Endometrium (tissue), 2 donors: ENCODE measurements around the gene KLHDC7A.
A peak's percentile ranks its signal among the peaks of the same experiment; 100 is the strongest.

Experiments used
- FAIRE-seq: peaks from 2 replicates; lab custom pipeline; 2012; peaks lifted over from hg19 to GRCh38; lab: Jason Lieb, UNC
- donor health status: control.
- donor health status: control.

Gene KLHDC7A

DNA sequence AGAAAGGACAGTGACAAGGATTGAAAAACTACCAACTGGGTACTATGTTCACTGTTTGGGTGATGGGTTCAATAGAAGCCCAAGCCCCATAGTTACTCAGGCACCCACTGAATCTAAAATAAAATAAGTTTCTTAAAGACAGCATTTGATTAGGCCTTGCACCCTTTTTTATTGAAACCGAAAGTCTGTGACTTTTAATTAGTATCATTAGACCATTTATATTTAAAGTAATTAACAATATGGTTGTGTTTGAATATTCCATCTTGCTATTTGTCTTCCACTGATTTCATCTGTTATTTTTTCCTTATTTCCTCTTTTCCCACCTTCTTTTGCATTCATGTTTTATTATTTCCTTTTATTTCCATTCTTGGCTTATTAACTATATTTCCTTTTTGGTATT lies 27.4 kb downstream of the KLHDC7A start:
- no peak for FAIRE-seq

DNA sequence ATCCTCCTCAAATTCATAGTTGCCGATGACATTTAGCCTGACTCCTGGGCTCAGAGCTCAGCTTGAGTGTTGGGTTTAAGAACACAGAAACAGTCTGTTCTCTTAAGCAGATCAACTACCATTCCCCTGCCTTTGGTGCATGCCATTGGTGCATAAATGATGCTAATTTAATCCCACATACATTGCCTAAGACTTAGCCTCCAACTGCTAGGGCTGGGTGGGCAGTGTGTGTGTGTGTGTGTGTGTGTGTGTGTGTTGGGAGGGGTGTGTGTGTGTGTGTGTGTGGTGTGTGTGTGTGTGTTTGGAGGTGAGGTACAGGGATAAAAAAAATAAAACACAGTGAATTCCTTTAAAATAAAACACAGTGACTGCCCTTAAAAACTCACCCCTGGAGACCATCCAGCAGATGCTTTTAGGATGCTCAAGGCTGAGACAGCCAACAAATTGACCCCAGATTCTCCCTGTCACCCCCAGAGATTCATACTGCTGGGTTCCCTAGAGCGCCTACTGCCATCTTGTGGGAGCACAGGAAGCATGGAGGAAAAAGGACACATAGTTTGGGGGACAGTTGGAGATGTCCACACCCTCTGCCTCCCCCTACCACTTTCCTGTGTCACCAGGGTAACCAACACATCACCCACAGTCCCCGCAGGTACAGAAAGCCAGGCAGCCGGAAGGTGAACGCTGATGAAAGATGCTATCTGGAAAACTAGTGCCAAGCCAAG lies 30.6 kb downstream of the KLHDC7A start:
- FAIRE-seq = no peak

DNA sequence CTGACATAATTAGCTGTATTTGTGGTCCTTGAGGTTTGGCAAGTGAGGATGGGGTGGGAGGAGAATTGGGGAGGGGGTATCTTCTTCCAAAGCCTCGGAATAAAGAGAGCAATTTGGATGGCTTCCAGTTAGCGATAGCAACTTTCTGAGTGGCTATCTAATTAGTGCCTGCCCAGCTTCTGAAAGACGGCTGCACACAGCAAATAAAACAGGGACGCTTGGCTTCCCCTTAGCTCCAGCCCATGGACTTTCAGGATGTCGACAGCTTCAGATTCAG lies 31.1 kb downstream of the KLHDC7A start:
- no peak for FAIRE-seq

- no peak for FAIRE-seq
These were observed 32.2 kb downstream of the KLHDC7A start for GRCh38 chr1:18512883-18513282.

DNA sequence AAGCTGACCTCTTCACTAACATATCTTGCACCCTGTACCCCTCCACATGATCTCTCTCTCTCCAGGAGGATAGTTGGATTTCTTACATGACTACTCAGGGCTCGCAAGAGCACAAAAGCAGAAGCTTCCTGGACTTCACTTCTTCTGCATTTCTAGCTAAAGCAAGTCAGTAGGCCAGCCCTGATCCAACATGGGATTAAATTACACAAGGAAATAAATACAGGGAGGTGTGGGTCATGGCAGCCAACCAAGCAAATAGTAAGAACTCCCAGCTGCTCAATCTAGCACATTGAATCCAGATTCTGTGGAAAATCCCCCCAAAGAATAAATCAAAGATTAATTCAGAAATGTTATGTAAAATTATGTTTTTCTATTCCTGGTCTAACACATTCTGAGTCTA lies 33.3 kb downstream of the KLHDC7A start:
- FAIRE-seq = no peak

GRCh38 chr1:18515120-18515667 lies 34.5 kb downstream of the KLHDC7A start:
- FAIRE-seq = no peak

- no peak for FAIRE-seq
These were observed 35.7 kb downstream of the KLHDC7A start for GRCh38 chr1:18516473-18516872.

DNA sequence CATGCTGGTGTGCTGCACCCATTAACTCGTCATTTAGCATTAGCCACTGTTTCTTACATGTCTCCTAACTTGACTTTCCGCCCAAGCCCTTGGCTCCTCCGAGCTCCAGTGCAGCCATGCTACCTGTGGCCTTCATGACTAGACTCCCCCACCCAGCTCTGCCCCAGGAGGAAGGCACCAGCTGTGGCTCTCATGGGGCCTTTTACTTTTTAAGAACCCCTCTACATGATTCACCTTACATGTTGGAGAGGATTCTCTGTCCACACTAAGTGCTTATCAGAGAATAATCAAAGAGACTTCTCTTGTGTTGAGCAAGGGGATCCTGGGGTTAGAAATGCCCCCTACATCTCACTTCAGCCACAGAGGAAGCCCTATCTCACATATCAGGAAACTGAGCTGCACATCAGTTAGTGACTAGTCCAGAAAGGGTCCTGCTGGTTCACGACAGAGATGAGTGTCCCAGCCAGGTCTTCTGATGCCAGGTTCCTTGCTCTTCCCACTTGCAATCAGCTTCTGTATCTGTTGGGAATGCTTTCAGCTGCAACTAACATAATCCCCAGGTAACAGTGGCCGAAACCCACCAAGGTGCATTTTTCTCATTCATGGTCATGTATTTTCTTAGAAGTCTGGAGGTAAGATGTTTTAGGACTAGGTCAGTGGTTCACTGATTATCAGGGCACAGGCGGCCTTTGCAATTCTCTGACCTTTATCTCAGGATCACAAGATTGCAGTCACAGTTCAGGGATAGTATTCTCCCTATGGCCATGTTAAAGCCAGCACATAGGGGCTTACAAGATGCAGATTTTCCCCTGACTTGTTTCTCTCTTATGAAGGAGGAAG lies 45.9 kb downstream of the KLHDC7A start:
- FAIRE-seq = no peak

DNA sequence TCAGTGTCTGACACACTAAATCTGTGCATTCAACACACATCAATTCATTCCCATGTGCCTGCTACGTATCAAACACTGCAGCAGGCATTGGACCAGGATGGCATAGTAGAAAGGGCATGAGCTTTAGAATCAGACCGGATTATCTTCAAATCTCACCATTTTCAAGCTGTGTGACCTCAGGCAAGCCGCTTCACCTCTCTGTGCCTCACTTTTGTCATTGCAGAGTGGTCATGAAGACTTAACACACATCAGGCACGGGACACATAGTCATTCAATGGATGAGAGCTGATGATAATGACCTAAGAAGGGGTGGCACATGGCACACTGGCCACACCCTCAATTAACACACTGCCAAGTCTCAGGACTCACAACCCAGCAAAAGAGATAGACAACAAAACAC lies 46.8 kb downstream of the KLHDC7A start:
- FAIRE-seq = no peak

DNA sequence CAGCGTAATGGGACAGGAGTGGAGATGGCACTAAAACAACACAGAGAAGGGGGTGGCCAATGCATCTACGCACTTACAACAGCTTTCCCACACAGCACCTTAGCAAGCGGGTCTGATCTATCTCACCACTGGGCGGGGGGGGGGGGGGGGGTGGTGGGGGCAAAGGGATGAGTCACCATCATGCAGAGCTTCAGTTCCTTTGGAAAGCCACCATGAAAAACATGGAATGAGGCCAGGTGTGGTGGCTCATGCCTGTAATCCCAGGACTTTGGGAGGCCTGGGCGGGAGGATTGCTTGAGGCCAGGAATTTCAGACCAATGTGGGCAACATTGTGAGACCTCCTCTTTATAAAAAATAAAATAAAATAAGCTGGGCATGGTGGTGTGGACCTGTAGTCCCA lies 47.2 kb downstream of the KLHDC7A start:
- no peak for FAIRE-seq

- no peak for FAIRE-seq
These were observed 47.9 kb downstream of the KLHDC7A start for GRCh38 chr1:18528616-18529015.

DNA sequence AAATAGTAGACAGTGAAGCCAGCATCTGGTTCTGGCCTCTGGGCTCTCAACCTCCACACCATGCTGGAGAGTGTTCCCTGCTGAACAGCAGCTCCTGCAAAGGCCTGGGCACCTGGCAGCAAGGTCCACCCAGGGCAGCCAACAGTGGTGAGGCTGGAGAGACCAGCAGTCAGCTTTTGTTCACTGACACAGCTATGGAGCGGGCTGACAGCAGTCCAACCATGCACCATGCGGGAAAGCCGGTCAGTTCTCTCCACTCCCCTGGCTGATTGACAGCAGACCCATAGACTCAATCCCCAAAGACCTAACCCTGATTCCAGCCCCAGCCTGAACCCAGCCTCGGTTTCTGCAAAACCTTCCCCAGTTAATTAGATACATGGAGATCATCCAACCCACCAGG lies 49.0 kb downstream of the KLHDC7A start:
- no peak for FAIRE-seq

GRCh38 chr1:18530587-18531502 lies 50.1 kb downstream of the KLHDC7A start:
- FAIRE-seq = no peak

DNA sequence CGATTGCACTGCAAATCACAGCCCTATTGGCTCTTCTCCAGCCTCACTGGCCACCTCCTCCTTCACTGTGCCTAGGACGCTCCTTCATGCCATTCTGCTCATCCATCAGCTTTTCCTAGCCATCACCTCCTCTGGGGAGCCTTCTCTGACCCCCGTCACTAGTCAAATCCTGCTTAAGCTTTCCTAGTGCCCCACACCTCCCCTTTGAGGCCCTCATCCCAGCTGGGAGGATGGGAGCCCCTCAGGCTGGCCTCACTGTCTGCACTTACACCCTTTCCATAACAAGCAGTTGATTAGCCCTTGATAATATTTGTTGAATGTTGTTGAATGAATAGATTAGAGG lies 50.7 kb downstream of the KLHDC7A start:
- FAIRE-seq = no peak

DNA sequence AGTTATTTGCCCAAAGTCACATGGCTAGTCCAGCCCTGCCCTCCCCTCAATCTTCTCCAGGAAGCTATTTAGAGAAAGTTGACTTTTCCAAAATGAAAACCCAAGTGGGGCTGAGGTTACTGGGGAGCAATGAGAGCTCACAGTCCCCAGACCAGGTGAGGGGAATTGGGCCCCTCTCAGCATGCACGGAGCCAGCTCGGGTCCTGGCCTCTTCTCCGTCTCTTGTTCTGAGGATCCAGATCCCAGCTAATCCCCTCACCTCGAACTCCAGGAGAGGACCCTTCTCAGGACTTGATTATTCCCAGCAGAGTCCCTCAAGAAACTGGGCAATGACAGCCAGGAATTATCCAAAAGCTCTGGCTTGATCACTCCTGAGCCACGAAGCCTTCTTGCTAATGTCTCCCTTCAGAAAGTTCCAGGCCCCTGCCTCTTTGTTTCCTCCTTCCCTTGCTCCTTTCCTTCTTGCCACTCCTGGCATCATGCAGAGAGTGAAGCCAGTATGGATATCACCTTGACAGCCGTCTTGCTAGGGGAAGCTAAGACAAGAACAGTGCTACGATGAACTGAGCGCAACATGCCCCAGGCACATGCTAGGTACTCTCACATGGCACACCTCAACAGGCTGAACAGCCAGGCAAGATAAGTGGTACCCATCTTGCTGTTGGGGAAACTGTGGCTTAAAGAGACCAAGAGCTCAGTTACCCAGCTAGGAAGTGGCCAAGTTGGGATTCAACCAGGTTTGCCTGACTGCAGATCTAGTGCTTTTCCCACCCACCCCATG lies 51.9 kb downstream of the KLHDC7A start:
- no peak for FAIRE-seq

DNA sequence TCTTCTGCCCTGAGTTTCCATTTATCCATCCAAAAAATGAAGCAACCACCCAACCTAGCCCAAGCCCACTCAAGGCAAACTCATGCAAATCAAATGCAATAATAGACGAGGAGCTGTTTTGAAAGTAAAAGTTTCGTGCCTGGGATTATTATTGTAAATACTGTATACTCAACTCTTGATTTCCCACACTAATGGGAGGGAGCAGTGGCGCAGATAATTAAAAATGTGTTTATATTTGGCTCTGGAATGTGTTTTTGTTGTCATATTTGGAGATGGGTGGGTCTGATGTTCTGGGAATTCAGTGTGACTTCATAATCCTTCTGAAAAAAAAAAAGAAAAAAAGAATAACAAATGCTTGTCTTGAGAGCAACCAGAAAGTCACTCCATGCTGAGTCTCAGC lies 52.5 kb downstream of the KLHDC7A start:
- peak; percentile 31 for FAIRE-seq

GRCh38 chr1:18534810-18535205 lies 54.1 kb downstream of the KLHDC7A start:
- no peak for FAIRE-seq
